Measurements from ENCODE around the gene METTL16.

DNA sequence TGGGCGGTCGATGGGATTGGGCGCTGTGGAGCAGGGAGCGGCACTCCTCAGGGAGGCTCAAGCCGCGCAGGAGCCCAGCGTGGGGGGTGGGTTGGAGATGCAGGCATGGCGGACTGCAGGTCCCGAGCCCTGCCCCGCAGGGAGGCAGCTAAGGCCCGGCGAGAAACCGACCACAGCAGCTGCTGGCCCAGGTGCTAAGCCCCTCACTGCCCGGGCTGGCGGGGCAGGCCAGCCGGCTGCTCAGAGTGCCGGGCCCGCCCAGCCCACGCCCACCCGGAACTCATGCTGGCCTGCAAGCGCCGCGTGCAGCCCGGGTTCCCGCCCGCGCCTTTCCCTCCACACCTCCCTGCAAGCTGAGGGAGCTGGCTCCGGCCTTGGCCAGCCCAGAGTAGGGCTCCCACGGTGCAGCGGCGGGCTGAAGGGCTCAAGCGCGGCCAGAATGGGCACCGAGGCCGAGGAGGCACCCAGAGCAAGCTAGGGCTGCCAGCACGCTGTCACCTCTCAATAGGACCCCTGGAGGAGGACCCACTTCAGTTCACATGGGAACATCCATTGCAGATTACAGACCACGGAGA, 20.5 kb upstream of the METTL16 start:
- no peak for TF ChIP-seq POLR2A (IDR thresholded peaks at IDR 0.05; ENCODE audit: low read length)
- no peak for TF ChIP-seq GATA1 (IDR thresholded peaks at IDR 0.05; ENCODE audit: low read depth, low read length)

Data from erythroblast (primary cell).